Liver (tissue), 9 donors: ENCODE measurements around the gene BIK. TPM values are rescaled to one million over a fixed set of nuclear protein-coding genes. Genes with fewer than 3 reads are reported as not detected.

Experiments used
- DNase-seq: peaks from one replicate; pipeline ENCODE4 v3.0.0-alpha.2; 2017; ENCODE audit warnings: low spot score
- H3K27ac ChIP-seq, 2 donors: one replicate each; pipeline ENCODE4 v1.7.0; 2013; ENCODE audit warnings: inconsistent platforms in 2 of 2, low read length in 2 of 2, control low read depth in 1 of 2, low read depth in 1 of 2, mild to moderate bottlenecking in 1 of 2
- H3K27me3 ChIP-seq, 4 donors: one replicate each; pipeline versions ENCODE4 v1.6.1 to v1.7.0; 2013; ENCODE audit warnings: low read length in 3 of 4, inconsistent platforms in 1 of 4, mild to moderate bottlenecking in 1 of 4, moderate library complexity in 1 of 4; ENCODE audit not compliant: control insufficient read depth in 4 of 4, insufficient read depth in 4 of 4
- H3K36me3 ChIP-seq, 4 donors: one replicate each; pipeline versions ENCODE4 v1.6.1 to v1.7.0; 2013; ENCODE audit warnings: low read length in 3 of 4, mild to moderate bottlenecking in 3 of 4, low read depth in 1 of 4, moderate library complexity in 1 of 4; ENCODE audit not compliant: control insufficient read depth in 4 of 4, insufficient read depth in 3 of 4
- H3K4me1 ChIP-seq, 4 donors: one replicate each; pipeline versions ENCODE4 v1.6.1 to v1.7.0; 2013; ENCODE audit warnings: low read length in 3 of 4, mild to moderate bottlenecking in 3 of 4, moderate library complexity in 1 of 4; ENCODE audit not compliant: control insufficient read depth in 4 of 4, insufficient read depth in 4 of 4
- H3K4me3 ChIP-seq, 3 donors: one replicate each; pipeline versions ENCODE4 v1.6.1 to v1.7.0; 2013; ENCODE audit warnings: low read length in 3 of 3, control low read depth in 1 of 3, low read depth in 1 of 3, mild to moderate bottlenecking in 1 of 3
- H3K9ac ChIP-seq, 2 donors: one replicate each; pipeline ENCODE4 v1.7.0; 2013; ENCODE audit warnings: low read length in 2 of 2, mild to moderate bottlenecking in 2 of 2, moderate library complexity in 2 of 2, control low read depth in 1 of 2, low read depth in 1 of 2
- H3K9me3 ChIP-seq, 4 donors: one replicate each; pipeline versions ENCODE4 v1.6.1 to v1.7.0; 2013; ENCODE audit warnings: low read length in 3 of 4; ENCODE audit not compliant: control insufficient read depth in 4 of 4
- ATF3 ChIP-seq: IDR thresholded peaks from 2 replicates; pipeline ENCODE4 v1.6.1; 2016; ENCODE audit warnings: antibody characterized with exemption
- CTCF ChIP-seq: fragments of 150-350 bp; IDR thresholded peaks from 2 replicates; pipeline ENCODE4 v1.5.1; 2017; ENCODE audit warnings: improper control_type of control experiment, low read depth, low read length; ENCODE audit not compliant: missing input control
- EGR1 ChIP-seq, 2 donors: IDR thresholded peaks; 2 replicates each; pipeline ENCODE4 v1.6.1; 2016 to 2018; ENCODE audit warnings: antibody characterized with exemption in 2 of 2, low read depth in 2 of 2
- FOXA2 ChIP-seq: IDR thresholded peaks from 2 replicates; pipeline ENCODE4 v1.6.1; 2016; ENCODE audit warnings: antibody characterized with exemption
- HNF4A ChIP-seq, 2 donors: conservative IDR thresholded peaks; 2 replicates each; pipeline ENCODE4 v1.6.1; 2016; ENCODE audit warnings: antibody characterized with exemption in 2 of 2, mild to moderate bottlenecking in 2 of 2
- HNF4G ChIP-seq: IDR thresholded peaks from 2 replicates; pipeline ENCODE4 v1.6.1; 2016; ENCODE audit warnings: antibody characterized with exemption
- JUND ChIP-seq, 2 donors: IDR thresholded peaks; 2 replicates each; pipeline ENCODE4 v1.6.1; 2016; ENCODE audit warnings: antibody characterized with exemption in 2 of 2
- NR2F2 ChIP-seq: IDR thresholded peaks from 2 replicates; pipeline ENCODE4 v1.6.1; 2016; ENCODE audit warnings: antibody characterized with exemption
- RAD21 ChIP-seq, 2 donors: IDR thresholded peaks; 2 replicates each; pipeline ENCODE4 v1.6.1; 2016; ENCODE audit warnings: antibody characterized with exemption in 2 of 2, mild to moderate bottlenecking in 2 of 2
- RXRA ChIP-seq, 2 donors: IDR thresholded peaks; 2 replicates each; pipeline ENCODE4 v1.6.1; 2017 to 2018; ENCODE audit warnings: antibody characterized with exemption in 2 of 2, mild to moderate bottlenecking in 1 of 2
- SP1 ChIP-seq: IDR thresholded peaks from 2 replicates; pipeline ENCODE4 v1.6.1; 2018; ENCODE audit warnings: antibody characterized with exemption, mild to moderate bottlenecking
- TAF1 ChIP-seq: conservative IDR thresholded peaks from 2 replicates; pipeline ENCODE4 v1.6.1; 2016; ENCODE audit warnings: antibody characterized with exemption, mild to moderate bottlenecking
- YY1 ChIP-seq: IDR thresholded peaks from 2 replicates; pipeline ENCODE4 v1.6.1; 2016; ENCODE audit warnings: antibody characterized with exemption, mild to moderate bottlenecking
- ZBTB33 ChIP-seq: IDR thresholded peaks from 2 replicates; pipeline ENCODE4 v1.6.1; 2016; ENCODE audit warnings: antibody characterized with exemption
- WGBS: extraction: QIAGEN DNeasy Blood & Tissue Kit; methylation state at CpG from one replicate; pipeline ENCODE4 v1.1.7; 2013; 5-methylcytosine and 5-hydroxymethylcytosine counted together
- polyA plus RNA-seq, 2 donors: library from polyadenylated mRNA; stranded (reverse) in 1 of 2; unstranded in 1 of 2; fragments of 200-250 nt in 1 of 2; fragments of >200 nt in 1 of 2; fragmentation: Nextera tagmentation in 1 of 2; extraction: Ambion mirVana in 1 of 2; gene quantifications; one replicate each; pipeline versions ENCODE4 v1.2.1 to v1.2.3, GENCODE V29; 2013 to 2015
- total RNA-seq, 2 donors: library from RNA; depleted of rRNA; stranded (reverse); fragments of >200 nt; gene quantifications; one replicate each; pipeline ENCODE4 v1.2.3, GENCODE V29; 2014
- TF ChIP-seq, protein P1 (sequence below): IDR thresholded peaks from 2 replicates; pipeline ENCODE4 v1.6.1; 2016; ENCODE audit warnings: antibody characterized with exemption
- donor health status: healthy.
- donor health status: healthy.
- donor health status: healthy.
- donor health status: healthy.
- donor health status: healthy.

The BIK gene
- total and polyA plus RNA-seq, 4 donors = 0.23 to 0.89 (median 0.33) TPM; not detected in 1

GRCh38 chr22:43158778-43159483, 48.4 kb downstream of the BIK start:
- no peak for DNase-seq
- WGBS = 88% methylated on average over 24 of the region's 24 CpGs
- no peak overlapping the region for H3K9ac ChIP-seq
- TF ChIP-seq, protein P1, sequence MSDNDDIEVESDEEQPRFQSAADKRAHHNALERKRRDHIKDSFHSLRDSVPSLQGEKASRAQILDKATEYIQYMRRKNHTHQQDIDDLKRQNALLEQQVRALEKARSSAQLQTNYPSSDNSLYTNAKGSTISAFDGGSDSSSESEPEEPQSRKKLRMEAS = no peak
- TF ChIP-seq HNF4G = no peak
- TF ChIP-seq YY1 = no peak
- no peak for TF ChIP-seq ZBTB33
- TF ChIP-seq RAD21 (IDR thresholded peaks at IDR 0.05) = no peak
- TF ChIP-seq JUND (IDR thresholded peaks at IDR 0.05) = no peak
- no peak for TF ChIP-seq HNF4A (conservative IDR thresholded peaks at IDR 0.05)
- TF ChIP-seq ATF3 = no peak
- TF ChIP-seq NR2F2 = no peak
- no peaks in the 10 kb centered on the region for H3K27me3 ChIP-seq
- H3K4me1 ChIP-seq = peaks cover 0 to 6% (median 2%) of the 10 kb centered on the region in 4 donors
- no peak overlapping the region for H3K27ac ChIP-seq
- no peak overlapping the region for H3K4me3 ChIP-seq
- no peaks in the 10 kb centered on the region for H3K36me3 ChIP-seq
- H3K9me3 ChIP-seq = no peaks in the 10 kb centered on the region

DNA sequence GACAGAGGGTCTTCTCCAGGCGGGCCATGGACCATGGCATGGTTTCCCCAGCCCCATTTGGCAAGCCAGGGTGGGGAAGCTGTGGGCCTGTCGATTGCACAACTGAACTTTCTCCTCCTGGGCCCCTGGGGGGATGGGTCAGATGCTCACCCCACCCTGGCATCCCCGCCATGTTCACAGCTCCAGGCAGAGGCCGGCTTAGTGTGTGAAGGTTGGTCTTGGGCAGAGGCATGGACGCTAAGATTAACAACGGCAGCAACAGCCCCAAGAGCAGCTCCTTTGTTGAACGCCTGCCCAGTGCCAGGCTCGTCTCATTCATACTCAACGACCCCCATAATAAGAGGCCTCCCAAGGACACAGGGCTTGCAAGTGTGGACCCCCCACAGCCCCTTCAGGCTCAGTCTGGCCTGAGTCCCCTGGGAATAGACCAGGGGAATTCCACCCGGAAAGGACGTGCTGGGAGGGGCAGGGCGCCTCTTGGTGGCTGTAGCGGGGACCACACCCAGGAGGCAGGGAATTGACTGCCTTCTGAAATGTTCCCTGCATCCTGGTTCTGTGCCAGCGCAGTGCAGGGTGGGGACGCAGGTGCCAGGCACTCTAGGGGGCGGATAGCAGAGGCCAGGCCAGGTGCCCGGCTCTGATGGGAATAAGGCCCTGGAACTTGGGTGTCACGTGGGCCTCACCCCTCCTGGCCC, 49.1 kb downstream of the BIK start:
- peaks cover 0 to 6% (median 2%) of the 10 kb centered on the region in 4 donors for H3K4me1 ChIP-seq
- H3K27ac ChIP-seq = no peak overlapping the region
- no peak for DNase-seq

GRCh38 chr22:43160497-43161126, 50.1 kb downstream of the BIK start:
- no peak overlapping the region for H3K27ac ChIP-seq
- H3K27me3 ChIP-seq = no peaks in the 10 kb centered on the region
- no peaks in the 10 kb centered on the region for H3K36me3 ChIP-seq
- H3K4me1 ChIP-seq = peaks cover 0 to 6% (median 2%) of the 10 kb centered on the region in 4 donors
- H3K9ac ChIP-seq = no peak overlapping the region
- no peak overlapping the region for H3K4me3 ChIP-seq
- WGBS = 95% methylated on average over 8 of the region's 8 CpGs
- H3K9me3 ChIP-seq = no peaks in the 10 kb centered on the region
- no peak for DNase-seq
- no peak for TF ChIP-seq RXRA (IDR thresholded peaks at IDR 0.05)
- no peak for TF ChIP-seq FOXA2
- no peak for TF ChIP-seq EGR1 (IDR thresholded peaks at IDR 0.05; ENCODE audit: low read depth in 2 of 2)
- TF ChIP-seq, protein P1 = no peak
- no peak for TF ChIP-seq HNF4G
- TF ChIP-seq TAF1 = no peak
- TF ChIP-seq CTCF = no peak
- TF ChIP-seq YY1 = no peak
- TF ChIP-seq RAD21 (IDR thresholded peaks at IDR 0.05) = no peak
- TF ChIP-seq SP1 = no peak

More for the DNA sequence above, 49.1 kb downstream of the BIK start:
- Histone ChIP-seq H3K9me3 (no peaks in the 10 kb centered on the region), H3K4me3 (no peak overlapping the region), H3K9ac (no peak overlapping the region), H3K36me3 (no peaks in the 10 kb centered on the region), H3K27me3 (no peaks in the 10 kb centered on the region)
- 77% methylated on average over 18 of the region's 18 CpGs for whole genome bisulfite sequencing
- TF ChIP-seq RAD21 (IDR thresholded peaks at IDR 0.05) (peak in 1 of 2 donors; percentile 39), RXRA (IDR thresholded peaks at IDR 0.05) (no peak)
